WTC11 (cell line): ENCODE measurements around the gene DEPDC5. TPM values are rescaled to one million over a fixed set of nuclear protein-coding genes. Genes with fewer than 3 reads are reported as not detected.

Experiments
- ATAC-seq: fragments of 200-7000 bp; cut with Tn5 transposase; 2 replicates; pipeline ENCODE4 v1.10.0; 2021; ENCODE audit warnings: mild to moderate bottlenecking, moderate library complexity
- CTCF ChIA-PET: fragments of 300-600 bp; sonication (Branson Sonifier 250); formaldehyde crosslinking; loops from one replicate; lab custom pipeline; 2021; ENCODE audit warnings: antibody characterized with exemption; lab: Charles Lee
- POLR2A ChIA-PET: fragments of 350-600 bp; sonication (Branson Sonifier 250); formaldehyde crosslinking; loops from one replicate; lab custom pipeline; 2021; ENCODE audit warnings: antibody characterized with exemption; lab: Charles Lee
- DNase-seq: peaks from one replicate; pipeline ENCODE4 v3.0.0; 2021; ENCODE audit warnings: low spot score
- H3K27ac Mint-ChIP-seq: 2 replicates; pipeline ENCODE4 v1.8.0; 2021; ENCODE audit warnings: mixed read lengths
- H3K27me3 Mint-ChIP-seq: 2 replicates; pipeline ENCODE4 v1.8.0; 2021; ENCODE audit warnings: low read depth, mild to moderate bottlenecking, moderate library complexity, mixed read lengths
- H3K36me3 Mint-ChIP-seq: 2 replicates; pipeline ENCODE4 v1.8.0; 2021; ENCODE audit warnings: mixed read lengths
- H3K4me1 Mint-ChIP-seq: 2 replicates; pipeline ENCODE4 v1.8.0; 2022; ENCODE audit warnings: mixed read lengths
- H3K4me3 Mint-ChIP-seq: 2 replicates; pipeline ENCODE4 v1.8.0; 2021; ENCODE audit warnings: mild to moderate bottlenecking, moderate library complexity, mixed read lengths
- H3K9me3 Mint-ChIP-seq: 2 replicates; pipeline ENCODE4 v1.8.0; 2021; ENCODE audit warnings: mixed read lengths
- AR ChIP-seq: fragments of 250-450 bp; sonication (Bioruptor Pico); IDR thresholded peaks from 2 replicates; pipeline ENCODE4 v1.9.0; 2021; ENCODE audit warnings: mild to moderate bottlenecking
- E2F4 ChIP-seq: sonication (generic); formaldehyde crosslinking; IDR thresholded peaks from 2 replicates; pipeline ENCODE4 v1.8.1; 2022; ENCODE audit warnings: low read depth, mild to moderate bottlenecking, moderate library complexity, missing genetic modification reagents, borderline replicate concordance
- JAZF1 ChIP-seq: fragments of 250-450 bp; sonication (Bioruptor Pico); IDR thresholded peaks from 2 replicates; pipeline ENCODE4 v1.9.0; 2021; ENCODE audit warnings: moderate library complexity, mild to moderate bottlenecking, inconsistent platforms
- MYBL2 ChIP-seq: sonication (generic); formaldehyde crosslinking; IDR thresholded peaks from 2 replicates; pipeline ENCODE4 v1.8.1; 2023; ENCODE audit warnings: mild to moderate bottlenecking, moderate library complexity, missing genetic modification reagents
- USF2 ChIP-seq: sonication (generic); formaldehyde crosslinking; IDR thresholded peaks from 2 replicates; pipeline ENCODE4 v1.8.1; 2023; ENCODE audit warnings: mild to moderate bottlenecking, missing genetic modification reagents, moderate library complexity
- ZNF232 ChIP-seq: sonication (generic); formaldehyde crosslinking; IDR thresholded peaks from 2 replicates; pipeline ENCODE4 v1.8.0; 2022; ENCODE audit warnings: mild to moderate bottlenecking, missing genetic modification reagents
- total RNA-seq: library from RNA; stranded (reverse); gene quantifications from 3 replicates; pipeline ENCODE4 v1.2.3, GENCODE V29; 2021
- TF ChIP-seq, protein P1 (sequence below): sonication (generic); formaldehyde crosslinking; IDR thresholded peaks from 2 replicates; pipeline ENCODE4 v1.8.0; 2022; ENCODE audit warnings: mild to moderate bottlenecking, missing genetic modification reagents
- TF ChIP-seq, protein P2 (sequence below): sonication (generic); formaldehyde crosslinking; IDR thresholded peaks from 2 replicates; pipeline ENCODE4 v1.8.0; 2023; ENCODE audit warnings: mild to moderate bottlenecking, missing genetic modification reagents
- TF ChIP-seq, protein P3 (sequence below): sonication (generic); formaldehyde crosslinking; IDR thresholded peaks from 2 replicates; pipeline ENCODE4 v1.8.0; 2022; ENCODE audit warnings: missing genetic modification reagents

The DEPDC5 gene
- total RNA-seq, 1 experiment from 2014 or later, result 40.5 TPM

DNA sequence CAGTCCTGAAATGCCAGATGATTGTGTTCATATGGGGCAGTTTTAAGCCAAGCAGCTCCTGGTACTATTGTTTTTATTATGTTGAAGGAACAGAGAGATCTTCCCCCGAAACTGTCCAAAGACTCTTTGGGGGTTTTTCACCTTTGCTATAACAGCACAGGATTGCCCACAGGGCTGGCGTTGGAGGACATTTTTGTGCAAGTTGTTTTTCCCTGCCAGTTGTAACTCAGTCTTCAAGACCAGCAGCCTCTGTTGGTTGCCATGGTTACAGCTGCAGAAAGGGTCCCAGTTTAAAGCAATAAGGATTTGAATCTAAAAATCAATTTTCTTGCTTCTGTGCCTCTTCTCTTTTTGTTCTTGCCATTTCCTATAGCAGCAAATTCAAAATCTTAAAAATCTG is 145.1 kb downstream of the DEPDC5 start (continued):
- TF ChIP-seq, protein P1, sequence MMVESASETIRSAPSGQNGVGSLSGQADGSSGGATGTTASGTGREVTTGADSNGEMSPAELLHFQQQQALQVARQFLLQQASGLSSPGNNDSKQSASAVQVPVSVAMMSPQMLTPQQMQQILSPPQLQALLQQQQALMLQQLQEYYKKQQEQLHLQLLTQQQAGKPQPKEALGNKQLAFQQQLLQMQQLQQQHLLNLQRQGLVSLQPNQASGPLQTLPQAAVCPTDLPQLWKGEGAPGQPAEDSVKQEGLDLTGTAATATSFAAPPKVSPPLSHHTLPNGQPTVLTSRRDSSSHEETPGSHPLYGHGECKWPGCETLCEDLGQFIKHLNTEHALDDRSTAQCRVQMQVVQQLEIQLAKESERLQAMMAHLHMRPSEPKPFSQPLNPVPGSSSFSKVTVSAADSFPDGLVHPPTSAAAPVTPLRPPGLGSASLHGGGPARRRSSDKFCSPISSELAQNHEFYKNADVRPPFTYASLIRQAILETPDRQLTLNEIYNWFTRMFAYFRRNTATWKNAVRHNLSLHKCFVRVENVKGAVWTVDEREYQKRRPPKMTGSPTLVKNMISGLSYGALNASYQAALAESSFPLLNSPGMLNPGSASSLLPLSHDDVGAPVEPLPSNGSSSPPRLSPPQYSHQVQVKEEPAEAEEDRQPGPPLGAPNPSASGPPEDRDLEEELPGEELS (CRISPR knock-in tag), result no peak

DNA sequence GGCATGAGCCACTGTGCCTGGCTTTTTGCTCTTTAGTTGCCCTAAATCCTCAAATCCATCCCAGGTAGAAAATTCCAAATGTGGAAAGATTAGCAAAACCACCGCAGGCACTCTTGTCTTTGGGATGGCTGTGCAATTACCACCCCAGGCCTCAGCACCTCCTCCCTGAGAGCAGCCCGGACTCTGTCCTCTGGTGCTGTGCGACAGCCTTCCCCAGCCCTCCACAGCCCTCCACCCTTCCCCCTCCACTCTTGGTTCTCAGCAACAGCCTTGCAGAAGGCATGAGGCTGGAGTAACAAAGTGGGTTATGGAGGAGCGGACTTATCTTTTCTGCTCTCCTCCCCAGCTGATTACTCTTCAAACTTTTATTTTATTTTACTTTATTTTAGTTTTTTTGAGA is 145.8 kb downstream of the DEPDC5 start:
- Mint-ChIP-seq H3K36me3 (no peaks in the 10 kb centered on the region; the same call in 1 of the 2 replicates), H3K27ac (peak overlapping the region; percentile 23; the same call in 1 of the 2 replicates), H3K27me3 (no peaks in the 10 kb centered on the region), H3K4me3 (no peak overlapping the region), H3K4me1 (peaks cover 15% of the 10 kb centered on the region), H3K9me3 (no peaks in the 10 kb centered on the region)
- ATAC-seq (no peak), DNase-seq (no peak)
- CTCF ChIA-PET, result interaction anchor here (0.6 kb wide), 1 partner anchor 71 kb away, joined by 3 read pairs; no protein-coding TSS in a partner anchor
- POLR2A ChIA-PET, result interaction anchor here (0.6 kb wide), 1 partner anchor 12 kb away, joined by 4 read pairs; no protein-coding TSS in a partner anchor
- TF ChIP-seq E2F4 (CRISPR knock-in tag) (no peak), ZNF232 (CRISPR knock-in tag) (no peak), USF2 (CRISPR knock-in tag) (no peak), AR (no peak)
- TF ChIP-seq, protein P2, sequence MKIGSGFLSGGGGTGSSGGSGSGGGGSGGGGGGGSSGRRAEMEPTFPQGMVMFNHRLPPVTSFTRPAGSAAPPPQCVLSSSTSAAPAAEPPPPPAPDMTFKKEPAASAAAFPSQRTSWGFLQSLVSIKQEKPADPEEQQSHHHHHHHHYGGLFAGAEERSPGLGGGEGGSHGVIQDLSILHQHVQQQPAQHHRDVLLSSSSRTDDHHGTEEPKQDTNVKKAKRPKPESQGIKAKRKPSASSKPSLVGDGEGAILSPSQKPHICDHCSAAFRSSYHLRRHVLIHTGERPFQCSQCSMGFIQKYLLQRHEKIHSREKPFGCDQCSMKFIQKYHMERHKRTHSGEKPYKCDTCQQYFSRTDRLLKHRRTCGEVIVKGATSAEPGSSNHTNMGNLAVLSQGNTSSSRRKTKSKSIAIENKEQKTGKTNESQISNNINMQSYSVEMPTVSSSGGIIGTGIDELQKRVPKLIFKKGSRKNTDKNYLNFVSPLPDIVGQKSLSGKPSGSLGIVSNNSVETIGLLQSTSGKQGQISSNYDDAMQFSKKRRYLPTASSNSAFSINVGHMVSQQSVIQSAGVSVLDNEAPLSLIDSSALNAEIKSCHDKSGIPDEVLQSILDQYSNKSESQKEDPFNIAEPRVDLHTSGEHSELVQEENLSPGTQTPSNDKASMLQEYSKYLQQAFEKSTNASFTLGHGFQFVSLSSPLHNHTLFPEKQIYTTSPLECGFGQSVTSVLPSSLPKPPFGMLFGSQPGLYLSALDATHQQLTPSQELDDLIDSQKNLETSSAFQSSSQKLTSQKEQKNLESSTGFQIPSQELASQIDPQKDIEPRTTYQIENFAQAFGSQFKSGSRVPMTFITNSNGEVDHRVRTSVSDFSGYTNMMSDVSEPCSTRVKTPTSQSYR (CRISPR knock-in tag), result no peak

GRCh38 chr22:31901388-31902137 is 147.7 kb downstream of the DEPDC5 start:
- H3K4me1 Mint-ChIP-seq, result peaks cover 15% of the 10 kb centered on the region
- no peak overlapping the region for H3K4me3 Mint-ChIP-seq
- DNase-seq (no peak), ATAC-seq (no peak)
- ChIA-PET POLR2A (no interaction called here), CTCF (interaction anchor here (1.1 to 1.6 kb wide), 2 partner anchors 29 to 76 kb away, joined by 3 read pairs; no protein-coding TSS in a partner anchor)
- H3K27me3 Mint-ChIP-seq, result no peaks in the 10 kb centered on the region
- peak overlapping the region; percentile 68; the same call in 1 of the 2 replicates for H3K27ac Mint-ChIP-seq
- H3K36me3 Mint-ChIP-seq, result no peaks in the 10 kb centered on the region; the same call in none of the 2 replicates
- TF ChIP-seq, protein P3, sequence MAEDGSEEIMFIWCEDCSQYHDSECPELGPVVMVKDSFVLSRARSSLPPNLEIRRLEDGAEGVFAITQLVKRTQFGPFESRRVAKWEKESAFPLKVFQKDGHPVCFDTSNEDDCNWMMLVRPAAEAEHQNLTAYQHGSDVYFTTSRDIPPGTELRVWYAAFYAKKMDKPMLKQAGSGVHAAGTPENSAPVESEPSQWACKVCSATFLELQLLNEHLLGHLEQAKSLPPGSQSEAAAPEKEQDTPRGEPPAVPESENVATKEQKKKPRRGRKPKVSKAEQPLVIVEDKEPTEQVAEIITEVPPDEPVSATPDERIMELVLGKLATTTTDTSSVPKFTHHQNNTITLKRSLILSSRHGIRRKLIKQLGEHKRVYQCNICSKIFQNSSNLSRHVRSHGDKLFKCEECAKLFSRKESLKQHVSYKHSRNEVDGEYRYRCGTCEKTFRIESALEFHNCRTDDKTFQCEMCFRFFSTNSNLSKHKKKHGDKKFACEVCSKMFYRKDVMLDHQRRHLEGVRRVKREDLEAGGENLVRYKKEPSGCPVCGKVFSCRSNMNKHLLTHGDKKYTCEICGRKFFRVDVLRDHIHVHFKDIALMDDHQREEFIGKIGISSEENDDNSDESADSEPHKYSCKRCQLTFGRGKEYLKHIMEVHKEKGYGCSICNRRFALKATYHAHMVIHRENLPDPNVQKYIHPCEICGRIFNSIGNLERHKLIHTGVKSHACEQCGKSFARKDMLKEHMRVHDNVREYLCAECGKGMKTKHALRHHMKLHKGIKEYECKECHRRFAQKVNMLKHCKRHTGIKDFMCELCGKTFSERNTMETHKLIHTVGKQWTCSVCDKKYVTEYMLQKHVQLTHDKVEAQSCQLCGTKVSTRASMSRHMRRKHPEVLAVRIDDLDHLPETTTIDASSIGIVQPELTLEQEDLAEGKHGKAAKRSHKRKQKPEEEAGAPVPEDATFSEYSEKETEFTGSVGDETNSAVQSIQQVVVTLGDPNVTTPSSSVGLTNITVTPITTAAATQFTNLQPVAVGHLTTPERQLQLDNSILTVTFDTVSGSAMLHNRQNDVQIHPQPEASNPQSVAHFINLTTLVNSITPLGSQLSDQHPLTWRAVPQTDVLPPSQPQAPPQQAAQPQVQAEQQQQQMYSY, result no peak
- no peak for TF ChIP-seq JAZF1 (CRISPR knock-in tag)
- no peak for TF ChIP-seq MYBL2 (CRISPR knock-in tag)
- no peaks in the 10 kb centered on the region for H3K9me3 Mint-ChIP-seq
